GM10266 (cell line): ENCODE data around the gene SLC27A6.

Experiments
- DNase-seq: peaks from one replicate; pipeline ENCODE4 v3.0.0; 2012; ENCODE audit errors: extremely low spot score
- TF ChIP-seq, protein P1 (sequence below): IDR thresholded peaks from 2 replicates; pipeline ENCODE4 v1.5.1; 2012; ENCODE audit warnings: mild to moderate bottlenecking, low read depth; ENCODE audit not compliant: control insufficient read depth, insufficient read depth; ENCODE audit errors: missing control alignments

Gene SLC27A6

GRCh38 chr5:128974567-128974966 lies 9.3 kb downstream of the SLC27A6 start:
- TF ChIP-seq, protein P1, sequence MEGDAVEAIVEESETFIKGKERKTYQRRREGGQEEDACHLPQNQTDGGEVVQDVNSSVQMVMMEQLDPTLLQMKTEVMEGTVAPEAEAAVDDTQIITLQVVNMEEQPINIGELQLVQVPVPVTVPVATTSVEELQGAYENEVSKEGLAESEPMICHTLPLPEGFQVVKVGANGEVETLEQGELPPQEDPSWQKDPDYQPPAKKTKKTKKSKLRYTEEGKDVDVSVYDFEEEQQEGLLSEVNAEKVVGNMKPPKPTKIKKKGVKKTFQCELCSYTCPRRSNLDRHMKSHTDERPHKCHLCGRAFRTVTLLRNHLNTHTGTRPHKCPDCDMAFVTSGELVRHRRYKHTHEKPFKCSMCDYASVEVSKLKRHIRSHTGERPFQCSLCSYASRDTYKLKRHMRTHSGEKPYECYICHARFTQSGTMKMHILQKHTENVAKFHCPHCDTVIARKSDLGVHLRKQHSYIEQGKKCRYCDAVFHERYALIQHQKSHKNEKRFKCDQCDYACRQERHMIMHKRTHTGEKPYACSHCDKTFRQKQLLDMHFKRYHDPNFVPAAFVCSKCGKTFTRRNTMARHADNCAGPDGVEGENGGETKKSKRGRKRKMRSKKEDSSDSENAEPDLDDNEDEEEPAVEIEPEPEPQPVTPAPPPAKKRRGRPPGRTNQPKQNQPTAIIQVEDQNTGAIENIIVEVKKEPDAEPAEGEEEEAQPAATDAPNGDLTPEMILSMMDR: no peak
- DNase-seq: no peak

DNA sequence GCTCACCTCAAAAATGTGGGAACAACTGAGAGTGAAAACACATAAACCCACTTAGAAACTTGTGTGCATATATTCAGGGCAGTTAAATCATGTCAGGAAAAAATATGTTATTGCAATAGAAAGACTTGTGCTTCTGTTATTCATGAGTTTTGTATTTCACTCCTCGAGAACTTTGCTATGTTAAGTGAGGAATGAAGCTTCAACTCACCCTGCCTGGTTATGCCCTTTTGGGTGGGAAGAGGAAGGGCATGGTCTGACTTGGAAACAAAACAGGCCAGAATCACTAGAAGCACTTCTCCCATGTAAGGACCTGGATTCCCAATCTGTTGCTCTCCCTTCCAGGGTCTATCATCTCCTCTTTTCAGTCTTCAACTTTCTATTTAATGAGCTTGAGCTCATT lies 14.5 kb downstream of the SLC27A6 start:
- no peak for DNase-seq
- TF ChIP-seq, protein P1: no peak

GRCh38 chr5:128980917-128981316 lies 15.6 kb downstream of the SLC27A6 start:
- no peak for DNase-seq
- TF ChIP-seq, protein P1: no peak

GRCh38 chr5:128984480-128984879 lies 19.2 kb downstream of the SLC27A6 start:
- TF ChIP-seq, protein P1: no peak
- no peak for DNase-seq

- no peak for DNase-seq
- TF ChIP-seq, protein P1: no peak
Measured at GRCh38 chr5:128988476-128988875, 23.2 kb downstream of the SLC27A6 start.

- DNase-seq: no peak
- TF ChIP-seq, protein P1: no peak
Measured at GRCh38 chr5:129001841-129002526, 36.7 kb downstream of the SLC27A6 start.

DNA sequence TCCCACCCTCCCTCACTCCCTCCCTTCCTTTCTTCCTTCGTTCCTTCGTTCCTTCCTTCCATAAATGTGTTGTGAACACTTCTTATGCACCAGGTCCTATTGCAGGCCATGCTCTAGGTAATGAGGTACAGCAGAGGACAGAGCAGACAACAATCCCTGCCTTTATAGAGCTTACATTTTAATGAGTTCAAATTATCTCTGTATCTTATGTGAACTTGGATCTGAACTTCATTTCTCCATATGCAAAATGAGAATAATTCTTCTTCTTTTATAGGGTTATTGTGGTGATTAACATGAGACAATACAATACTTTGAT lies 37.2 kb downstream of the SLC27A6 start:
- no peak for DNase-seq
- TF ChIP-seq, protein P1: no peak
